ENCODE results near the gene TMEM184A.

DNA sequence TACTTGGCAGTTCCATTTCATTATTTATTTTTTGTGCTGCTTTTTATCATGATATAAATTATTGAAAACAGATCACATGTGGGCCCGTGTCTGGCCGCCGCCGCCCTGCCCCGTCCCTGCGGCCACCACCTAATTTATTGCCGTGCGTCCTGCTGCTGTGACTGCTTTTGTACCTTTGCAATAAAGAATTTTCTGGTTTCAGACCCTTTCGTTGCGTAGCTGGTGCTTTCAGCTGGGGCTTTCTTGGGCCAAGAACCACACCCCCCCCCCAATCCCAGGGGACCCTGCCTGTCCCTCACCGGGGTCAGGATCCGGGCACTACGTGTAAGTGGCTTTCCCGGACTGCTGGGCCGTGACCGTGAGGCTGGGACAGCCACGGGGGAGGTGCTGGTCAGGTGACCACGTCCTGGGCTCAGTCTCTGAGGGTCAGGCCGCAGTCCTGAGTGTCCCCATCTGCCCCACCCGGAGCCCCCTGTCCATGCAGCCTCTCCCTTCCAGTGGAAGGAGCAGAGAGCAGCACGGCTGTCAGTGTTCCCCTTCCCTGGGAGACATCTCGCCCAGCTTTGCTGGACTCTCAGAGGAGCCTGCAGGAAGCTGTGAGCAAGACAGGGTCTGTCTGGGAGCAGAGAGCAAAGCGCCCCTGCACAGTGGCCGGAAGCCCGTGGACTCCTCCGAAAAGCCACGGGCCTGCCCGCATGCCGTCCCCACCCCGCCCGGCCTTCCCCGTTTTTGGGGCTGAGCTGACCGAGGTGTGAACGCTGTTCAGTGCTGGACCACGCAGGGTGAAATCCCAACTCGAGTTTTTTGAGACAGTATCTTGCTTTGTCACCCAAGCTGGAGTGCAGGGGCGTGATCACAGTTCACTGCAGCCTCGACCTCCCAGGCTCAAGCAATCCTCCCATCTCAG, 12.9 kb downstream of the TMEM184A start:
- TF ChIP-seq POLR2A (IDR thresholded peaks at IDR 0.05; ENCODE audit: low read depth, low read length) = peak; percentile 52; the same call in 1 of the 2 replicates
- no peak for TF ChIP-seq RFX5 (IDR thresholded peaks at IDR 0.05; ENCODE audit: low read depth, low read length)
- TF ChIP-seq SMC3 (IDR thresholded peaks at IDR 0.05; ENCODE audit: low read depth, low read length) = no peak
- TF ChIP-seq, protein P1, sequence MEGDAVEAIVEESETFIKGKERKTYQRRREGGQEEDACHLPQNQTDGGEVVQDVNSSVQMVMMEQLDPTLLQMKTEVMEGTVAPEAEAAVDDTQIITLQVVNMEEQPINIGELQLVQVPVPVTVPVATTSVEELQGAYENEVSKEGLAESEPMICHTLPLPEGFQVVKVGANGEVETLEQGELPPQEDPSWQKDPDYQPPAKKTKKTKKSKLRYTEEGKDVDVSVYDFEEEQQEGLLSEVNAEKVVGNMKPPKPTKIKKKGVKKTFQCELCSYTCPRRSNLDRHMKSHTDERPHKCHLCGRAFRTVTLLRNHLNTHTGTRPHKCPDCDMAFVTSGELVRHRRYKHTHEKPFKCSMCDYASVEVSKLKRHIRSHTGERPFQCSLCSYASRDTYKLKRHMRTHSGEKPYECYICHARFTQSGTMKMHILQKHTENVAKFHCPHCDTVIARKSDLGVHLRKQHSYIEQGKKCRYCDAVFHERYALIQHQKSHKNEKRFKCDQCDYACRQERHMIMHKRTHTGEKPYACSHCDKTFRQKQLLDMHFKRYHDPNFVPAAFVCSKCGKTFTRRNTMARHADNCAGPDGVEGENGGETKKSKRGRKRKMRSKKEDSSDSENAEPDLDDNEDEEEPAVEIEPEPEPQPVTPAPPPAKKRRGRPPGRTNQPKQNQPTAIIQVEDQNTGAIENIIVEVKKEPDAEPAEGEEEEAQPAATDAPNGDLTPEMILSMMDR (conservative IDR thresholded peaks at IDR 0.05; ENCODE audit: low read depth, low read length) = no peak
- TF ChIP-seq RCOR1 (IDR thresholded peaks at IDR 0.05; ENCODE audit: insufficient replicate concordance, low read length) = no peak
- TF ChIP-seq MXI1 (IDR thresholded peaks at IDR 0.05; ENCODE audit: borderline replicate concordance, low read depth, low read length) = no peak
- TF ChIP-seq, protein P2, sequence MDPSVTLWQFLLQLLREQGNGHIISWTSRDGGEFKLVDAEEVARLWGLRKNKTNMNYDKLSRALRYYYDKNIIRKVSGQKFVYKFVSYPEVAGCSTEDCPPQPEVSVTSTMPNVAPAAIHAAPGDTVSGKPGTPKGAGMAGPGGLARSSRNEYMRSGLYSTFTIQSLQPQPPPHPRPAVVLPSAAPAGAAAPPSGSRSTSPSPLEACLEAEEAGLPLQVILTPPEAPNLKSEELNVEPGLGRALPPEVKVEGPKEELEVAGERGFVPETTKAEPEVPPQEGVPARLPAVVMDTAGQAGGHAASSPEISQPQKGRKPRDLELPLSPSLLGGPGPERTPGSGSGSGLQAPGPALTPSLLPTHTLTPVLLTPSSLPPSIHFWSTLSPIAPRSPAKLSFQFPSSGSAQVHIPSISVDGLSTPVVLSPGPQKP (IDR thresholded peaks at IDR 0.05; ENCODE audit: borderline replicate concordance, low read depth, low read length) = no peak
- no peak for TF ChIP-seq BHLHE40 (IDR thresholded peaks at IDR 0.05; ENCODE audit: low read depth, low read length)
- TF ChIP-seq, protein P3, sequence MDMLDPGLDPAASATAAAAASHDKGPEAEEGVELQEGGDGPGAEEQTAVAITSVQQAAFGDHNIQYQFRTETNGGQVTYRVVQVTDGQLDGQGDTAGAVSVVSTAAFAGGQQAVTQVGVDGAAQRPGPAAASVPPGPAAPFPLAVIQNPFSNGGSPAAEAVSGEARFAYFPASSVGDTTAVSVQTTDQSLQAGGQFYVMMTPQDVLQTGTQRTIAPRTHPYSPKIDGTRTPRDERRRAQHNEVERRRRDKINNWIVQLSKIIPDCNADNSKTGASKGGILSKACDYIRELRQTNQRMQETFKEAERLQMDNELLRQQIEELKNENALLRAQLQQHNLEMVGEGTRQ (IDR thresholded peaks at IDR 0.05; ENCODE audit: low read depth, low read length) = no peak
- TF ChIP-seq RAD21 (IDR thresholded peaks at IDR 0.05; ENCODE audit: low read length) = no peak
- TF ChIP-seq MAZ (IDR thresholded peaks at IDR 0.05; ENCODE audit: borderline replicate concordance, low read depth, low read length) = no peak
- no peak for TF ChIP-seq CEBPB (IDR thresholded peaks at IDR 0.05; ENCODE audit: low read depth, low read length)
